Measurements from ENCODE around the gene RPL22L1.

Gene RPL22L1

DNA sequence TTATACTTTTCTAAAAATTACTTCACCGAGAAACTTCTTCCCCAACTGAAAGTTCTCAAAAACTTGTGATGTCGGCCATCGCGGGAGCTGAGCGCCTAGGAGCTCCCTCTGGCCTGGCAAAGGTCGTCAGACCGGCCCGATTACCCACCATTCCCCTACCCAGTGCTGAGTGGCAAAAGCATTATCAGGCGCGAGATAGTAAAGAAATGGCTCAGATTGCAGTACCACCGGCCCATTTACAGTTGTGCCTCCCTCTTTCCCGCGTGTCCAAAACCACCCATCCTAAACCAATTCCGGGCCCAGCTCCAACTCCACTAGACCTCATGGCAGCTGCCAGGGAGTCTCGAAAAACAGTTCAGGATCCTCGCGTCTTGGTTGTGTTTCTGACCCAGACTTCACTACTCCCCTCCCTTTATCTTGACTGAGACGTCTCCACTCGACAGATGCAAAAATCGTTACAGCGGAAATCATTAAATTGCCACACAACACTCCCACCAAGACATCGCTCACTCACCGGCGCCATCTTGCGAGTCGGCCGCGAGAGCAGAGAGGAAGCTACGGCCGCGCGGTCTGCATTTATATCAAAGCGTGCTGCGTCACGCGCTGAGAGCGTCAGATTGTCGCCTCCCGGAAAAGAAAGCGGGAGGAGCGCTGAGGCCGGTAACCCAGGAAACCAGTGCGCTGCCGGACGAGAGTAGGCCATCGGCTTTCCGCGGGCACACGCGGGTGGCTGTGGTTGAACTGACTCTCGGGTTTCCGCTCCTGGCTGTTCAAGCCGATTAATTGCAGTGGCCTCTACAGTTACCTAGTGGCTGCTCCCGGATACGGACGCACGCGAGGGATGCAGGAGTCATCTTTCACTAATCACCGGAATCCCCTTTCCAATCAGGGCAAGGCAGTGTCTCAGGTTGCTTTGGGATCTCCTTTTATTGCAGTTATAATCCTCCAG lies at the start of gene RPL22L1:
TSS of gene RPL22L1 (minus strand) at position 551 of the 949 bp plus-strand sequence. CDS start at position 523, 28 bp downstream.
- ATAC-seq (ENCODE audit: low read depth) (peak; percentile 85), DNase-seq (ENCODE audit: low spot score in 2 of 2) (peak; percentile 91)
- Mint-ChIP-seq H3K36me3 (peaks cover 7% of the 10 kb centered on the region), H3K27ac (peak within 1 kb of the TSS; percentile 99), H3K4me3 (peak within 1 kb of the TSS; percentile 96), H3K9me3 (peaks cover 4% of the 10 kb centered on the region), H3K27me3 (no peaks in the 10 kb centered on the region), H3K4me1 (peaks cover 11% of the 10 kb centered on the region)

DNA sequence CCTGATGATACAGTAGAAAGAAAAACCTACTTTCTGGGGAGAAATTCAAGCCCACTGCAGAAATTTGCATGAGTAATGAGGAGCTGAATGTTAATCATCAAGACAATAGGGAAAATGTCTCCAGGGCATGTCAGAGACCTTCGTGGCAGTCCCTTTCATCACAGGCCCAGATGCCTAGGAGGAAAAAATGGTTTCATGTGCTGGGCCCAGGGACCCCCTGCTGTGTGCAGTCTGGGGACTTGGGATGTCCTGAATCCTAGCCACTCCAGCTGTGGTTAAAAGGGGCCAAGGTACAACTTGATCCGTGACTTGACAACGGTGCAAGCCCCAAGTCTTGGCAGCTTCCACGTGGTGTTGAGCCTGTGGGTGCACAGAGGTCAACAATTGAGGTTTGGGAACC lies 48.7 kb upstream of the RPL22L1 start:
- no peak overlapping the region for H3K4me3 Mint-ChIP-seq
- H3K4me1 Mint-ChIP-seq = no peaks in the 10 kb centered on the region
- ATAC-seq (ENCODE audit: low read depth) (no peak), DNase-seq (ENCODE audit: low spot score in 2 of 2) (no peak)
- H3K36me3 Mint-ChIP-seq = peaks cover 5% of the 10 kb centered on the region
- no peak overlapping the region for H3K27ac Mint-ChIP-seq
- H3K27me3 Mint-ChIP-seq = peaks cover 8% of the 10 kb centered on the region
- H3K9me3 Mint-ChIP-seq = peaks cover 14% of the 10 kb centered on the region

DNA sequence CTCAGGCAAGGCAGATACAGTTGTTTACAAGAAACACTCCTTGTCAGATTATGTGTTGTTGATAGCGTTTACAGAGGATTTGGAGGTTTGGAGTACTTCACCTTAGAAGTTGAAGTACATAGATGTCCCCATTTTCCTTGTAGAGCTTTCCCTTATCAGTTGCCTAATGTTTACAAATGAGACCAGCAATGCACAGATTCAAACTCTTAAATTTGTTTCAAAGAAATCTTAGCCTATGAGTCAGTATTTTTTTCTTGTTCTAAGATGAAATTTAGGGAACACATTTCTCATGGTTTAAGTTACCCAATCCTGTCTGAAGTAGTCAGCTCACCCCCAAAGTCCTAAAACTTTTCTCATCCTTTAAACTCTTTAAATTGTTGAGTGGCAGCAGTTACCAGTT lies 44.7 kb upstream of the RPL22L1 start:
- Mint-ChIP-seq H3K36me3 (peaks cover 5% of the 10 kb centered on the region), H3K27ac (no peak overlapping the region), H3K27me3 (peaks cover 2% of the 10 kb centered on the region), H3K9me3 (peaks cover 14% of the 10 kb centered on the region), H3K4me1 (no peaks in the 10 kb centered on the region), H3K4me3 (no peak overlapping the region)
- ATAC-seq (ENCODE audit: low read depth) (no peak), DNase-seq (ENCODE audit: low spot score in 2 of 2) (no peak)

DNA sequence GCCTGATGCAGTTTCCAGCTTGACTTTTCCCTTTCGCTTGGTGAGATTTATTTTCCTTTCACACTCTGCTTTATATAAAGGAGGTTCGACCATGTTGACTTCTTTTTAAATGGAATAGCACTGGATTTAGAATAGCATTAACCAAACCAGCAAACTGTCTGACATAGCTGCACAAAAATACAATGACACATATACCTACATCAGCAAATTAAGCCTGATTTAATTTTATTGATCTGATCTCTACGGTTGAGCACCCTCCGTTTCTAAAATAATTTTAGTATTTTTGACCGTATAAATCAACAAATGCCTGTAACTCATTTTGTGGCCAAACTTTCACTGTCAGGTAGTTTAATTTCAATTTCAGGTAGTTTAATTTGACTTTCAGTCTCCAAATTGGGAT lies 44.2 kb upstream of the RPL22L1 start:
- ATAC-seq (ENCODE audit: low read depth) (no peak), DNase-seq (ENCODE audit: low spot score in 2 of 2) (no peak)
- no peak overlapping the region for H3K27ac Mint-ChIP-seq
- H3K4me3 Mint-ChIP-seq = no peak overlapping the region
- peaks cover 17% of the 10 kb centered on the region for H3K9me3 Mint-ChIP-seq
- peaks cover 3% of the 10 kb centered on the region for H3K36me3 Mint-ChIP-seq
- no peaks in the 10 kb centered on the region for H3K27me3 Mint-ChIP-seq
- no peaks in the 10 kb centered on the region for H3K4me1 Mint-ChIP-seq

DNA sequence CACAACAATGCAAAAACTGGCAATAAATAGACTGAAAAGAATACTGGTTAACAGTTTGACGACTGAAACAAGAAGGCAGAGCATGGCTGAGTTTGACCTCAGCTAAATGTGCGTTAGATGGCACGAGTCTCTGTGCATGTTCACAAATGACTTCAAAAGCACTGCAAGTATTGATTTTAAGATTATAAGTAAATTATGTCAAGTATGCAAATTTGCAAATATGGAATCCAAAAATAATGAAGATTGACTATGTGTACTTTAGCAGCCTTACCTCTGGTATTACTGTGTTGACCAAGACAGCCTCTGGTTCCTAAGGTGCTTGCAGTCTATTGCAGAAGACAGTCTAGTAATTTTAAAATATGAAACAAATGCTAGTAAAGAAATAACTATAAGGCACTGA lies 41.1 kb upstream of the RPL22L1 start:
- no peaks in the 10 kb centered on the region for H3K27me3 Mint-ChIP-seq
- H3K4me1 Mint-ChIP-seq = peaks cover 2% of the 10 kb centered on the region
- DNase-seq (ENCODE audit: low spot score in 2 of 2) = no peak
- ATAC-seq (ENCODE audit: low read depth) = no peak
- H3K27ac Mint-ChIP-seq = peak overlapping the region; percentile 36
- no peak overlapping the region for H3K4me3 Mint-ChIP-seq
- peaks cover 7% of the 10 kb centered on the region for H3K9me3 Mint-ChIP-seq
- H3K36me3 Mint-ChIP-seq = no peaks in the 10 kb centered on the region

DNA sequence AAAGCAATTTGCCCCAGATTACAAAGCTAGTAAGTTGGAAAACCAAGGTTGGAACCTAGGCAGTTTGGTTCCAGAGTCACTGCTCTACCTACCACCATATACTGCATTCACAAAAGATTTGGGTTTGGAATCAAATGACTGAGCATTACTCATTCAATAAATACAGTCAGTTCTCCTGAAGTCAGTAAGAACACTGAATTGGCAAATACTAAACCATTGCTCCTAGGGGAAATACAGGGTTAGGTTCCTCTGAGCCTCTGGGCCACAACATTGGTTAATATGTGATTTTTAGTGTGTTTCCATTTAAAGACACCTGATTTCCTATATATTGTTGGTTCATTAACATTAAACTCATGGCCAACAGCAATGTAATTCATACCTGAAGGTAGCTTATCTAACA lies 40.5 kb upstream of the RPL22L1 start:
- Mint-ChIP-seq H3K4me1 (peaks cover 2% of the 10 kb centered on the region), H3K27ac (peak overlapping the region; percentile 36), H3K9me3 (peaks cover 7% of the 10 kb centered on the region), H3K36me3 (no peaks in the 10 kb centered on the region), H3K27me3 (no peaks in the 10 kb centered on the region), H3K4me3 (no peak overlapping the region)
- DNase-seq (ENCODE audit: low spot score in 2 of 2) = no peak
- ATAC-seq (ENCODE audit: low read depth) = no peak

DNA sequence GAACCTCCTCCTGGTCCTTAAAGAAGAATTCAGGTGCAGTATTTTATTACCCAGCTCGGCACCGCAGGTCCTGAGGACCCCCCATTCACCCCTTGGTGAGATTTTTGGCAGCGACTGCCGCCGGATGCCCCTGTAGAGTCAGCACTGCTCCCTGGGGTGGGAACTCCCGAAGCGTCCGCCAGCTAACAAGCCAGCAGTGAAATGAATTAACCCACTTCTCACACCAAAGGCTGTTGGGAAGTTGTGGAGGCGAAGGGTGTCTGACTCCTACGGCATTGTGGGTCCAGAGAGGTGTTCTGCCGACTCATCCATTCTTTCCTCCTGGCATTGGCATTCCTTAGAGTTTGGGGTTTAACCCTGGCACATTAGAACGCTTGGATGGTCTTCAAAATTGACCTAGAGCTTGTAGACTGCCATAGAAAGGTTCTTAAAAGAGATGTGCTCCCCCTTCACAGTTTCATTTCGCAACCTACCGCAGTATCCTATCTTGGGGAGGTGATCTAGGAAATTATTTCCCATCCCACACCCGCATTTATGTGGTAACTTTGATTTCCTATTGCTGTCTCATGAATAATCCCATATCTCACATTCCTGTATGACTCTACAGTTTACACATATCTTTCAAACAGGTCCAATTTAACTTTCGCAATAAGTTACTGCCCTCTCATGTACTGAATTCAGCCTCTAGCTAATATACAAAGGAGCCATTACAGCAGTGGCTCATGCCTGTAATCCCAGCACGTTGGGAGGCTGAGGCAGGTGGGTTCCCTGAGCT lies 39.3 kb upstream of the RPL22L1 start:
- DNase-seq (ENCODE audit: low spot score in 2 of 2) (no peak), ATAC-seq (ENCODE audit: low read depth) (no peak)
- H3K27me3 Mint-ChIP-seq = no peaks in the 10 kb centered on the region
- peak overlapping the region; percentile 88 for H3K27ac Mint-ChIP-seq
- H3K4me1 Mint-ChIP-seq = peaks cover 2% of the 10 kb centered on the region
- peaks cover 7% of the 10 kb centered on the region for H3K9me3 Mint-ChIP-seq
- no peaks in the 10 kb centered on the region for H3K36me3 Mint-ChIP-seq
- H3K4me3 Mint-ChIP-seq = peak overlapping the region; percentile 22

DNA sequence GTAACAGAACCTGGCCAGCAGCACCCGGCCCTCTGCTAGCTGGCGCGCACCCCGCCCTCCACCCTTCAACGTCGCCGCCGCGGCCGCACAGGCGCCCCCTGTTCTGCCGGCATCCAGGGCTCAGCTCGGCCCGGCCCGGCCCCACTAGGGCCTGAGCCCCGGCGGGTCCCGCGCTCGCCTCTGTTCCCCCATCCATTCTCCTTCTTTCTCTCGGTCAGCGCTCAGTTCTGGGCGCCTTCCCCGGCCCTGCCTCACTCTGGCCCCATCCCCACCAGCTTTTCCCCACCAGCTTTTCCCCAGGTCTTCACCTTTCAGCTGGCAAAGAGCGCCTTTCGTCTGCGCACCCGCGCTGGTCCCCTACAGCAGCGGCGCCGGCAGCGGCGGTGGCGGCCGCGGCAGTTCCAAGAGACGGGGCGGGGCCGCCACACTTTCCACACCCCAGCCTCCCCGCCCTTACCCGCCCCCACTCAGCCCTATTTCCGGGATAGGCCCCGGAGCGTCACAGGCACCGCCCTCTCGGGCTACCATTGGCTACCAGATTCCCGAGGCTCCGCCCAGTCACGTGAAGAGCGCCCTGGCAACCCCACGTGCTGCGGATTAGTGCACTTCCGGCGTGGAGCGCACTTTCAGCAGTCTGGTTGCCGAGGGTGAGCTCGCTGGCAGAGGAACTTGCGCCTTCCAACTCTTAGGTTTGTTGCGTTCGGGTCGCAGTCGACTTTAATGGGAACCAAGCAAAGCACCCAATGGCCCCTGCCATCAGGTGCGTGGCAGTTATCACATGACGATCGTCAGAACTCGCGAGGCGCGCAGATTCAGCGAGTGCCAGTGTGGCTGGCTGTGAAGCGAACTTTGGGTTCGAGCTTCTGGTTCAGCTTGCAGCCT lies 38.5 kb upstream of the RPL22L1 start, which contains the start of gene EIF5A2:
TSS of gene EIF5A2 (minus strand) at position 403 of the 882 bp plus-strand sequence. CDS start 831 bp downstream, outside the sequence.
- no peaks in the 10 kb centered on the region for H3K36me3 Mint-ChIP-seq
- peak; percentile 92 for ATAC-seq (ENCODE audit: low read depth)
- H3K4me3 Mint-ChIP-seq = peak within 1 kb of the TSS; percentile 99
- H3K4me1 Mint-ChIP-seq = peaks cover 2% of the 10 kb centered on the region
- H3K9me3 Mint-ChIP-seq = peaks cover 7% of the 10 kb centered on the region
- DNase-seq (ENCODE audit: low spot score in 2 of 2) = peak; percentile 79 to 84
- H3K27ac Mint-ChIP-seq = peak within 1 kb of the TSS; percentile 88
- H3K27me3 Mint-ChIP-seq = no peaks in the 10 kb centered on the region

DNA sequence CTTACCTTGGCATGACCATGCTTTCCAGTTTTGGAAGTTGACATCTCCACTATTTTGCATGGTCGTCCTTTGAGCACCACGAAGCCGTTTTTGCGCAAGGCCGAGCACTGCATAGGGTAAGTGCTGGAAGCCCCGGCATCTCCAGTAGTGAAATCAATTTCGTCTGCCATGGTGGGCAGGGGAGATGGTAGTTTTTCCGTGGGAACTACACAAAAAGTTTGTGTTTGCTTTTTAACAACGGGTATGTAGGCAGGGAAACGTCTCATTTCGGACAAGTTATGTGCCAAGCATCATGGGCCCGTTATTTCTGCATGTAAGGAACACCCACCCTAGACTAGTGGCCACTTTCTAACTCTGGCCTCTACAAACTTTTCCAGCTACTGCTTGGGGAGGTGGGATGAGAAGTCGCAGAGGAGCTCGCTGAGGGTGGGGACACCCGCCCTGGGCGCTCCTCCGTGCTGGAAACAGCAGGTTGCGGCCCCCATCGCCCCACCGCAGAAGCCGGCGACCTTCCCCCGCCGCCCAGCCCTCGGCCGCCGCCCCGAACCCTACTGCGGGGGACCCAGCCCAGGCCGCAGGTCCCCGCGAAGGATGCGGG lies 37.7 kb upstream of the RPL22L1 start:
- Mint-ChIP-seq H3K9me3 (peaks cover 7% of the 10 kb centered on the region), H3K4me1 (peaks cover 2% of the 10 kb centered on the region), H3K36me3 (peaks cover 5% of the 10 kb centered on the region), H3K4me3 (peak overlapping the region; percentile 99), H3K27me3 (no peaks in the 10 kb centered on the region), H3K27ac (peak overlapping the region; percentile 88)
- ATAC-seq (ENCODE audit: low read depth) (no peak), DNase-seq (ENCODE audit: low spot score in 2 of 2) (no peak)

DNA sequence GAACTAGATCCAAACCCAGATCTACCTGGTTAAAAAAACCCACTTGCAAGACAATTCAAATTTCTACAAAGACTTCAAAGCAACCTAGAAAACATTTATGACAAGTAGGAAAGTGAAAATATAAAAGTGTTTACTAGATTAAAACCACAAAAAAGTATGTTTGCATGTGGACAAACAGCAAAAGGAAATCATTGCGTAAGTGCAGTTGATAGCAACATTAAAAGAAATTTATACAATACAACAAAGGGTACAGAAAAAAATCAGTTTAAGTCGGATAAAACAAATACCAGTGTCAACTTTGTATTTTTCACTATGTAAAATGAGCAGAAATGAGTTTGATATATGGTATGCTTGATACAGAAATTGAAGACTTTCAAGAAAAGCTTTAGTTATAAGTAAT lies 35.9 kb upstream of the RPL22L1 start:
- Mint-ChIP-seq H3K27me3 (no peaks in the 10 kb centered on the region), H3K9me3 (peaks cover 3% of the 10 kb centered on the region), H3K4me3 (no peak overlapping the region), H3K27ac (no peak overlapping the region), H3K36me3 (peaks cover 12% of the 10 kb centered on the region), H3K4me1 (peaks cover 2% of the 10 kb centered on the region)
- no peak for ATAC-seq (ENCODE audit: low read depth)
- DNase-seq (ENCODE audit: low spot score in 2 of 2) = no peak

DNA sequence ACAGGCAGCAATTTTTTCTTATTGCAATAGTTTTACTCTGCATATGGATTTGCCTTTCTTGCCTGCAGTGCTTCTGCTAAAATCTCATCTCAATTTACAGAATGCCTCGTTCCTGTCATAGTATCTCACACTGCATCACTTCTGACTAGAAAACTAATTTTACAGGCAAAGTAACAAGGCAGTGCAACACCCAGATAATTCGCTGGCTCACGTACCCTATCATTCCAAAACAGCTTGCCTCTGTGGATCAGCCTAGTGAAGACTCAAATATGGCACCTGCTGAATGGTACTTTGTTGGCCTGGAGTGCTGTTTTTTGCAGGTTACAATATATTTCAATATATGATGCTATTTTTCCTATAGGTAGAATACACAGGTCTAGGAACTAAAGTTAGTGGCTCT lies 33.1 kb upstream of the RPL22L1 start:
- Mint-ChIP-seq H3K9me3 (no peaks in the 10 kb centered on the region), H3K36me3 (peaks cover 18% of the 10 kb centered on the region), H3K27me3 (no peaks in the 10 kb centered on the region), H3K4me1 (no peaks in the 10 kb centered on the region), H3K4me3 (no peak overlapping the region), H3K27ac (no peak overlapping the region)
- ATAC-seq (ENCODE audit: low read depth) (no peak), DNase-seq (ENCODE audit: low spot score in 2 of 2) (no peak)

DNA sequence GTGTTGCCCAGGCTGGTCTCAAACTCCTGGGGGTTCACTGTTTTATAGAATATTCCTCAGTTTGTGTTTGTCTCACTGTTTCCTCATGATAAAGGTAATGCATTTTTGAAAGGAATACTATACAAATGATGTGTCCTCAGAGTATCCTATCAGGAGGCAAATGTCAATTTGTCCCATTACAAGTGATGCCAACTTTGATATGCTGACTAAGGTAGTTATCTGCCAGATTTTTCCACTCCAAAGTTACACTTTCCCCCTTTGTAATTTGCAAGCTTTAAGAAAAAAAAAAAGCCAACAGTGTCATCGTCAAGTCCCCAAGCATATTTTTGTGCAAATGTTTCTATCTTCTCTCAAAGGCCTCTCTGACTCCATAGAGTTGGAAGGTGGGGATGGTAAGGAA lies 29.5 kb upstream of the RPL22L1 start:
- Mint-ChIP-seq H3K27me3 (no peaks in the 10 kb centered on the region), H3K9me3 (peaks cover 4% of the 10 kb centered on the region), H3K4me1 (no peaks in the 10 kb centered on the region), H3K36me3 (peaks cover 34% of the 10 kb centered on the region), H3K27ac (no peak overlapping the region), H3K4me3 (no peak overlapping the region)
- ATAC-seq (ENCODE audit: low read depth) (no peak), DNase-seq (ENCODE audit: low spot score in 2 of 2) (no peak)

DNA sequence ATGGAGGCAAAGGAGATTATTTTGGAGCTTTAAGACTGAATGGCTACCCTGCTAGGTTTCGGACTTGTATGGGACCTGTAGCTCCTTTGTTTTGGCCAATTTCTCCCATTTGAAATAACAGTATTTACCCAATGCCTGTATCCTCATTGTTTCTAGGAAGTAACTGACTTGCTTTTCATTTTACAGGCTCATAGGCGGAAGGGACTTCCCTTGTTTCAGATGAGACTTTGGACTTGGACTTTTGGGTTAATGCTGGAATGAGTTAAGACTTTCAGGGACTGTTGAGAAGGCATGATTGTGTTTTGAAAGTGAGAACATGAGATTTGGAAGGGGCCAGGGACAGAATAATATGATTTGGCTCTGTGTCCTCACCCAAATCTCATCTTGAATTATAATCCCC lies 28.0 kb upstream of the RPL22L1 start:
- Mint-ChIP-seq H3K36me3 (peaks cover 33% of the 10 kb centered on the region), H3K27ac (no peak overlapping the region), H3K4me3 (no peak overlapping the region), H3K27me3 (no peaks in the 10 kb centered on the region), H3K4me1 (no peaks in the 10 kb centered on the region), H3K9me3 (peaks cover 4% of the 10 kb centered on the region)
- ATAC-seq (ENCODE audit: low read depth) (no peak), DNase-seq (ENCODE audit: low spot score in 2 of 2) (no peak)
